ENCODE results near the gene B9D1.

B9D1 gene

DNA sequence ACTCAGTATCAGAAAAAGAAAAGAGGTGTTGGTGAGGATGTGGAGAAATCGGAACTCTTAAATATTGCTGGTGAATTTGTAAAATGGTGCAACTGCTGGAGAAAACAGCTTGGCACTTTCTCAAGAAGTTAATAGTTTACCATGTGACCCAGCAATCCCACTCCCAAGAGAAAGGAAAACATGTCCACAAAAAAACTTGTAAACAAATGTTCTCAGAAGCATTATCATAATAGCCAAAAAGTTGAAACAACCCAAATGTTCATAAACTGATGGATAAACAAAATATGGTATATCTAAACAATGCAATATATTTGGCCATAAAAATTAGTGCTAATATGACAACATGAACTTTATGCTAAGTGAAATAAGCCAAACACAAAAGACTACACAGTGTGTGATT is 13.2 kb upstream of the B9D1 start:
- DNase-seq, result no peak

DNA sequence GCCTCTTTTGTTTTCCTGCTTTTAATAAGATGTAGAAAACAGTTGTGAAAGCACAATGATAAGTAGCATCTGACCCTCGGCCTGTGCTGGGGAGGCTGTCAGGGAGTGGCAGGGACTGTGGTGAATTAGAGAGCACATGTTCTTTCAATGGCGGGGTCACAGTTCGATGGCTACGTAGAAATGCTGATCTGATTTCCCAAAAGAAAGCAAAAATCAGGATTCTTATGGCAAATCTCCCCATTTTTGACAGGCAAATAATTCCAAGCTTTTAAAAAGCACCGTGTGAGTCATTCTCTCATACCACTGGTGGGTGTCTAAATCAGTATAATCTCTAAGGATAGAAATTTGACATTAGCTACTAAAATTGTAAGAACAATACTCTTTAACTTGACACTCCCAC is 11.6 kb upstream of the B9D1 start:
- no peak for DNase-seq

- no peak for DNase-seq
Observed at GRCh38 chr17:19372866-19373504, 10.5 kb upstream of the B9D1 start.

GRCh38 chr17:19372439-19372838 is 9.9 kb upstream of the B9D1 start:
- no peak for DNase-seq

- DNase-seq, result no peak
Observed at GRCh38 chr17:19372011-19372370, 9.5 kb upstream of the B9D1 start.

- DNase-seq, result no peak
Observed at GRCh38 chr17:19371259-19372010, 8.9 kb upstream of the B9D1 start.

DNA sequence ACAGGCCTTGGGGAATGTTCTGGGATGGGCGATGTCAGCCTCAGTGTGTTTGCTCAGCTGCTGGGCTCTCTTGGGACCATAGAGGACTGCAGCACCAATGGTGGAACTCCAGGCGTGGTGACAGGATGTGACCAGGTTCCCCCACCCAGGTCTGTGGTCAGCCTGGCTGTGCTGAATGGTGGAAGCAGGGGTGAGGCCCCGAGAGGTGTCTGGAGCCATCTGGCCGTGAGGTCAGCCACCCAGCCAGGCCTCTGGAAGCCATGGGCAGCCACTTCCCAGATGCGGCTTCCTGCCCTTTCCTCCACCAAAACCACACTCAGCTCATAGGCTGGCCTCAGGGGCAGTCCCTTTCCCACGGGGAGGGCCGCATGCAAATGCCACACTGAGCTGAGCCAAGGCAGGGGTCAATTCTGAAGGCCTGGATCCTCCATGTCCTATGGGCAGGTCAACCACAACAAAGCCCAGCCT is 8.0 kb upstream of the B9D1 start:
- no peak for DNase-seq

GRCh38 chr17:19369846-19370492 is 7.4 kb upstream of the B9D1 start:
- no peak for DNase-seq

DNA sequence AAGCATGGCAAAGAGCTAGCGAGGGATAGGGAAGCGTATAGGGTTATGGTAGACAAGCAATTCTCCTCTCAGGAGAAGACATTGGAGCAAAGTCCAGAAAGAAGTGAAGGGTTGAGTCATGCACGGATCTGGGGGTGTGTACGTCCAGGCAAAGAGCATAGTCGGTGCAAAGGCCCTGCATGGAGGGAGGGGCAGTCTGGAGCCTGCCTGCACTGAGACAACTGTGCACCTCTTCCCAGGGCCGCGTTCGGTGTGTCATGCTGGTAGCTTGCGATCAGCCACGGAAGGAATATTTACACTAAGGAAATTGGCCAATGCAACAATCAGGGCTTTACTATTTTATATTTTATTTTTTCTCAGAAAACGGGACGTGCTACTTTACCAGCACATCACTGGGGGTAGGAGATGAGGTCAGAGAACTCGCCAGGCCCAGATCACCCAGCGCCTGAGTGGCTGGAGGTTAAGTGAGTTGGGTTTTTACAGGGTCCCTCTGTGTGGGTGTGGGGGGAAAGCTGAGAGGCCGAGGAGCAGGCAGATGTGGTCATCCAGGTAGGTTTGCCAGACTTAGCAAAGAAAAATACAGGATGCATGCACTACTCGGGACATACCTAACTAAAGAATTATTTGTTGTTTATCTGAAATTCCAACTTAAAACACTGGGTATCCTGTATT is 6.7 kb upstream of the B9D1 start:
- no peak for DNase-seq

- DNase-seq, result no peak
Observed at GRCh38 chr17:19368229-19368628, 5.7 kb upstream of the B9D1 start.

- DNase-seq, result no peak
Observed at GRCh38 chr17:19366637-19366972, 4.1 kb upstream of the B9D1 start.

GRCh38 chr17:19365833-19366636 is 3.5 kb upstream of the B9D1 start:
- no peak for DNase-seq

- DNase-seq, result no peak
Observed at GRCh38 chr17:19365499-19365817, 2.9 kb upstream of the B9D1 start.

DNA sequence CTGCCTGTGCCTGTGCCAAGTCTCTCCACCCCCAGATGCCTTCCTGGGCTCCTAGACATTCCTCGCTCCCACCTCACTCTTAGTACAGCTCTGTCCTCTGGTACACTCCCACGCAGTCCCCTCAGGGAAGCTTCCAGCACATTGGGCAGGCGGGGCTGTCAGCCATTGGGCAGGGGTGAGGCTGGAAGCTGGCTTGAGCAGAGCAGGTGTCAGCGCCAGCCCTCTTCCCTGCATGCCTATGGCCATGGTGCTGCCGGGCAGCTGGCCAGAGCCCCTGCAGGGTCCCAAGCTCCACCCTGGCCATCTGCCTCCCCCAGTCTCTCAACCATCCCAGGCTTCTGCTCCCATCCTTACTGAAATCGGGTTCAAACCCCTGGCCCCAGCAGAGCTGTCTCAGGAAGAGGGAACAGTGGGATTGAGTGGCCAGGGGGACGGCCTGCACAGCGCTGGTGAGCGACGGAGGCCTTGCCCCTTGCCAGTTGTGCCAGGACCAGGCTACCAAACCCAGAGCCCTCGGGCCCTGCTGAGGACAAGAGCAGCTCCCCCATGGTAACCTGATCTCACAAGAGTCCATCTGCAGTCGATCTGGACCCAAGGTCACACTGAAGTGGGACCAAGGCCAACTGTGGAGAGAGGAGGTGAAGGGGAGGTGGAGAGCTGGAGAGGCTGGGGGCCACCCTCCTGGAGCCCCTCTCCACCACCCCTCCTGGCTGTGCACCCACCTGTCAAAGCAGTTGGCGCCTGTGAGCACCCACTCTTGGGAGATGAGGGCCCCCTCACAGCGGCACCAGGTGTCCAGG is 2.4 kb upstream of the B9D1 start:
- DNase-seq, result no peak

DNA sequence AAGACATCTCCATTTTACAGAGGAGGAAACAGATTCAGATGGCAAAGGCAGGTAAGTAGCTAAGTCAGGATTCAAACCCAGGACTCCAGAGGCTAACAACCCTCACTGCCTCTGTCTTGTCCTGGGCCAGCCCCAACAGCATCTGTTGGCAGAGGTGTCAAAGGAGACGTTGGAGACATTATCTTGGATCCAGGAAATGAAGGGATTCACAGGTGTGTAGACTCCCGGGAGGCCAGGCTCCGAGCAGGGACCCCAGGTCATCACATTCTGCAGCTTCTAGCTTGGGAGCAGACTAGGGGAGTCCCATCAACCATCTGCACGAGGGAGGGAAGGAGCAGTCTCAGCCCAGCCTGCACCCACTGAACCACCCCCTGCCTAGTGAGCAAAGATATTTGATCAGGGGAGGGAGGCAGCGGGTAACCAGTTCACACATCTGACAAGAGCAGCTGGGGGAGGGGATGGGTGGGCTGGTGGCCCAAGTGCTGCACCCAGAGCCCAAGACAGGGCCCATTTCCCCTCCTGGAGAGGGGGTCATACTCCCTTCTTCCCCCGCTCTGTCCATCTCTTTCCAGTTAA is 1.0 kb upstream of the B9D1 start:
- no peak for DNase-seq

DNA sequence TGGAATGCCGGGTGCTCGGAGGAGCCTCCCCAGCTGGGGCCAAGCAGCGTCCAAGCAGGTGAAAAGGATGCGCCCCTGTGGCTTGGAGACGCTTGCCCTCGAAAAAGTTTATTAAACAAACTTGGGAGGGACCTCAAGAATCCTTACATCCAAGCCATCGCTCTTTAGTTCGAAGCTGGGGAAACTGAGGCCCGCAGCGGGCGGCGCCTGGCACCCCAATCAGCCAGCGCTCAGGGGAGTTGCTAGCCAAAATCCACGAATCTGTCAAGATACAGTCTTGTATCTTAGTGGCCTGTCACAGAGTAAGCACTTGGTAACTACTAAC is 553 bp upstream of the B9D1 start:
- no peak for DNase-seq

DNA sequence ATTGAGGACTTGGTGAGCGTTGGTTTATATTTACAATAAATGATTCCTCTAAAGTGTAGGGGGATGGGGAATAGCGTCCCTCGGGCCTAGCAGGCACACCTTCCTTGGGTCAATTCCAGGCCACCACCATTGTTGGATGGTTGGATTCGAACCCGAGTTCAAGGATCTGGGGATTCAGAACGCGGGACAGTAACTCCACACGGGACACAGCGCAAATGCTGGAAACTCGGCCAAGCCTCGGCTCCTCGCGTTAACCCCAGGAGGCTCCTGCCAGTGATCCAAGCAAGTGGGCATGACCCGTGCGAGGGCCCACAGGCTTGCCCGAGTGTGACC is 613 bp downstream of the B9D1 start:
- DNase-seq, result no peak

- no peak for DNase-seq
Observed at GRCh38 chr17:19361326-19361725, 1.2 kb downstream of the B9D1 start.

- no peak for DNase-seq
Observed at GRCh38 chr17:19360772-19361171, 1.8 kb downstream of the B9D1 start.

GRCh38 chr17:19359856-19360255 is 2.7 kb downstream of the B9D1 start:
- DNase-seq, result no peak

DNA sequence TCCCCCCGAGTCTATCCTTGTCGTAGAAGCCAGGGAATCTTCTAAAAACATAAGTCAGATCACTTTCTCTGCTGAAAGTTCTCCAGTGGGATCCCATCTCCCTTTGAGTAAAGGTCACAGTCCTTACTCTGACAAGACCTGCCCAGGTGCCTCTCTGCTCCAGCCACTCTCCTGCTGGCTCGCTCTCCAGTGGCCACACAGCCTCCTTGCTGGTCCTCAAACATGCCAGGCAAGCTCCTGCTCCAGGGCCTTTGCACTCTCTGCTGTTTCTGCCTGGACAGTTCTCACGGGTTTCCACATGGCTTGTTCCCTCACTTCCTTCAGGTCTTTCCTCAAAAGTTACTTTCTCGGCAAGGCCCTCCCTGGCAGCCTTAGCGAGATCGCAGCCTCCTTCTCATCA is 3.4 kb downstream of the B9D1 start:
- DNase-seq, result no peak

- DNase-seq, result no peak
Observed at GRCh38 chr17:19357761-19358160, 4.8 kb downstream of the B9D1 start.

Data from amniotic stem cell (primary cell).